ENCODE measurements around the gene SEC14L6. TPM values are rescaled to one million over a fixed set of nuclear protein-coding genes. Genes with fewer than 3 reads are reported as not detected.

SEC14L6 gene
- total RNA-seq, 1 donor from 2014 or later: not detected

GRCh38 chr22:30497466-30498150 lies 48.9 kb downstream of the SEC14L6 start:
- DNase-seq (ENCODE audit: low read depth, low spot score): no peak

GRCh38 chr22:30495041-30495784 lies 51.3 kb downstream of the SEC14L6 start:
- no peak for DNase-seq (ENCODE audit: low read depth, low spot score)

GRCh38 chr22:30492144-30492543 lies 54.4 kb downstream of the SEC14L6 start:
- no peak for DNase-seq (ENCODE audit: low read depth, low spot score)

GRCh38 chr22:30491381-30491780 lies 55.2 kb downstream of the SEC14L6 start:
- DNase-seq (ENCODE audit: low read depth, low spot score): no peak

GRCh38 chr22:30490399-30490798 lies 56.1 kb downstream of the SEC14L6 start:
- DNase-seq (ENCODE audit: low read depth, low spot score): no peak

GRCh38 chr22:30488121-30488520 lies 58.4 kb downstream of the SEC14L6 start:
- DNase-seq (ENCODE audit: low read depth, low spot score): no peak

GRCh38 chr22:30486661-30487115 lies 59.9 kb downstream of the SEC14L6 start:
- DNase-seq (ENCODE audit: low read depth, low spot score): no peak

GRCh38 chr22:30486118-30486517 lies 60.4 kb downstream of the SEC14L6 start:
- no peak for DNase-seq (ENCODE audit: low read depth, low spot score)

- DNase-seq (ENCODE audit: low read depth, low spot score): no peak
These were observed 61.1 kb downstream of the SEC14L6 start for GRCh38 chr22:30485362-30485988.

- no peak for DNase-seq (ENCODE audit: low read depth, low spot score)
These were observed 63.4 kb downstream of the SEC14L6 start for GRCh38 chr22:30483169-30483568.

GRCh38 chr22:30481711-30482110 lies 64.8 kb downstream of the SEC14L6 start:
- DNase-seq (ENCODE audit: low read depth, low spot score): no peak

GRCh38 chr22:30479981-30480380 lies 66.6 kb downstream of the SEC14L6 start:
- DNase-seq (ENCODE audit: low read depth, low spot score): no peak

GRCh38 chr22:30474683-30475424 lies 71.7 kb downstream of the SEC14L6 start:
- DNase-seq (ENCODE audit: low read depth, low spot score): no peak

- DNase-seq (ENCODE audit: low read depth, low spot score): no peak
These were observed 72.4 kb downstream of the SEC14L6 start for GRCh38 chr22:30474121-30474520.

- DNase-seq (ENCODE audit: low read depth, low spot score): no peak
These were observed 73.4 kb downstream of the SEC14L6 start for GRCh38 chr22:30472994-30473720.

Other genes with a start within 250 kb of the SEC14L6 start
- 6.9 and 9.2 TPM in 2 replicates for gene TBC1D10A, start 219.8 kb downstream of the SEC14L6 start, total RNA-seq
- gene SF3A1, start 189.8 kb downstream of the SEC14L6 start, total RNA-seq: 18.7 and 29.6 TPM in 2 replicates
- gene CCDC157, start 189.7 kb downstream of the SEC14L6 start, total RNA-seq: 1.3 and 1.6 TPM in 2 replicates
- gene RNF215, start 159.3 kb downstream of the SEC14L6 start, total RNA-seq: 16.8 and 18.1 TPM in 2 replicates
- 34.5 and 35.0 TPM in 2 replicates for gene SEC14L2, start 149.7 kb downstream of the SEC14L6 start, total RNA-seq
- 32.2 and 43.2 TPM in 2 replicates for gene MTFP1, start 121.0 kb downstream of the SEC14L6 start, total RNA-seq
- not detected in 2 replicates for gene SEC14L3, start 74.7 kb downstream of the SEC14L6 start, total RNA-seq
- gene SEC14L4, start 41.0 kb downstream of the SEC14L6 start, total RNA-seq: not detected in 2 replicates
- gene GAL3ST1, start 27.9 kb upstream of the SEC14L6 start, total RNA-seq: not detected in 2 replicates
- gene PES1, start 45.2 kb upstream of the SEC14L6 start, total RNA-seq: 115 and 119 TPM in 2 replicates
- gene TCN2, start 60.4 kb upstream of the SEC14L6 start, total RNA-seq: 61.3 and 68.3 TPM in 2 replicates
- gene SLC35E4, start 89.0 kb upstream of the SEC14L6 start, total RNA-seq: 26.5 and 29.7 TPM in 2 replicates
- gene DUSP18, start 121.1 kb upstream of the SEC14L6 start, total RNA-seq: 10.6 and 19.8 TPM in 2 replicates
- gene OSBP2, start 148.1 kb upstream of the SEC14L6 start, total RNA-seq: 5.9 and 7.3 TPM in 2 replicates

All from pulmonary artery endothelial cell (primary cell).